Calu3 (cell line): ENCODE results near the gene CFLAR. TPM values are rescaled to one million over a fixed set of nuclear protein-coding genes. Genes with fewer than 3 reads are reported as not detected.

Experiments
- BruUV-seq: library from RNA; stranded (reverse); fragments of 400-500 nt; replicated peaks from 2 replicates; lab custom pipeline; 2021; lab: Mats Ljungman, UMichigan
- CTCF ChIA-PET: fragments of 300-600 bp; sonication (Branson Sonifier 250); formaldehyde crosslinking; loops from one replicate; lab custom pipeline; 2022; ENCODE audit warnings: antibody characterized with exemption; lab: Charles Lee
- DNase-seq: peaks from one replicate; pipeline ENCODE4 v3.0.0; 2022
- H3K27ac Mint-ChIP-seq: one replicate; pipeline ENCODE4 v1.8.0; 2022; ENCODE audit warnings: mixed read lengths; ENCODE audit not compliant: unreplicated experiment
- H3K27me3 Mint-ChIP-seq: one replicate; pipeline ENCODE4 v1.8.0; 2022; ENCODE audit warnings: mixed read lengths; ENCODE audit not compliant: unreplicated experiment
- H3K36me3 Mint-ChIP-seq: one replicate; pipeline ENCODE4 v1.8.0; 2022; ENCODE audit warnings: mild to moderate bottlenecking, moderate library complexity, mixed read lengths; ENCODE audit not compliant: insufficient read depth, unreplicated experiment
- H3K4me1 Mint-ChIP-seq: one replicate; pipeline ENCODE4 v1.8.0; 2022; ENCODE audit warnings: mild to moderate bottlenecking, low read depth, mixed read lengths; ENCODE audit not compliant: unreplicated experiment
- H3K4me3 Mint-ChIP-seq: one replicate; pipeline ENCODE4 v1.8.0; 2022; ENCODE audit warnings: mild to moderate bottlenecking, low read depth, moderate library complexity, mixed read lengths; ENCODE audit not compliant: unreplicated experiment
- H3K9me3 Mint-ChIP-seq: one replicate; pipeline ENCODE4 v1.8.0; 2022; ENCODE audit warnings: low read depth, mixed read lengths; ENCODE audit not compliant: unreplicated experiment
- intact Hi-C: fragments of 100-400 bp; cut with micrococcal nuclease; formaldehyde crosslinking; loops from one replicate; pipeline ENCODE4 v1.10.0; 2022; ENCODE audit not compliant: unreplicated experiment
- total RNA-seq: library from RNA; stranded (reverse); gene quantifications from 2 replicates; pipeline ENCODE4 v1.2.3, GENCODE V29; 2022
- TF ChIP-seq, protein P1 (sequence below): fragments of 200-600 bp; IDR thresholded peaks from one replicate; pipeline ENCODE4 v1.8.0; 2022; ENCODE audit warnings: antibody characterized with exemption; ENCODE audit not compliant: unreplicated experiment

Gene CFLAR
- total RNA-seq, 1 experiment from 2014 or later: 285 TPM

DNA sequence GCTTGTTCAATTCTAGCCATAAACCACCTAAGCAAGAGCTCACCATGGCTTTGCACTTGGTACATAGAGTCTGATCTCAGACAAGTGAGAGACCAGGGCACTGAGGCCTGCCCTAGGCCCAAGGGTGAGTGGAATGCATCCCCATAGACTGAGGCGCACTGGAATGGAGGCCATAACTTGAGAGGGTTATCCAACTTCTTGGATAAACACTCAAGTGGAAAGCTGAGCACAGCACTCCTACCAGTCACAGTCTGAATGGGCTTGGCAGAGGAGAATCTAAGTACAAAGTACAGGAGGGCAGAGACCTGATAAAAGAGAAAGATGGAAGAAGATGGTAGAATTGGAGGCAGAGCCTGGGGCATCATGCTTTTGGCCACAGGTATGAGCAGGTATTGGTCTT lies 36.6 kb downstream of the CFLAR start:
- peaks cover 57% of the 10 kb centered on the region for H3K4me1 Mint-ChIP-seq
- peak overlapping the region; percentile 99 for H3K27ac Mint-ChIP-seq
- peak overlapping the region; percentile 35 for H3K4me3 Mint-ChIP-seq
- H3K9me3 Mint-ChIP-seq: peaks cover 6% of the 10 kb centered on the region
- CTCF ChIA-PET: no interaction called here
- H3K36me3 Mint-ChIP-seq: peaks cover 85% of the 10 kb centered on the region
- TF ChIP-seq, protein P1, sequence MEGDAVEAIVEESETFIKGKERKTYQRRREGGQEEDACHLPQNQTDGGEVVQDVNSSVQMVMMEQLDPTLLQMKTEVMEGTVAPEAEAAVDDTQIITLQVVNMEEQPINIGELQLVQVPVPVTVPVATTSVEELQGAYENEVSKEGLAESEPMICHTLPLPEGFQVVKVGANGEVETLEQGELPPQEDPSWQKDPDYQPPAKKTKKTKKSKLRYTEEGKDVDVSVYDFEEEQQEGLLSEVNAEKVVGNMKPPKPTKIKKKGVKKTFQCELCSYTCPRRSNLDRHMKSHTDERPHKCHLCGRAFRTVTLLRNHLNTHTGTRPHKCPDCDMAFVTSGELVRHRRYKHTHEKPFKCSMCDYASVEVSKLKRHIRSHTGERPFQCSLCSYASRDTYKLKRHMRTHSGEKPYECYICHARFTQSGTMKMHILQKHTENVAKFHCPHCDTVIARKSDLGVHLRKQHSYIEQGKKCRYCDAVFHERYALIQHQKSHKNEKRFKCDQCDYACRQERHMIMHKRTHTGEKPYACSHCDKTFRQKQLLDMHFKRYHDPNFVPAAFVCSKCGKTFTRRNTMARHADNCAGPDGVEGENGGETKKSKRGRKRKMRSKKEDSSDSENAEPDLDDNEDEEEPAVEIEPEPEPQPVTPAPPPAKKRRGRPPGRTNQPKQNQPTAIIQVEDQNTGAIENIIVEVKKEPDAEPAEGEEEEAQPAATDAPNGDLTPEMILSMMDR: no peak
- H3K27me3 Mint-ChIP-seq: no peaks in the 10 kb centered on the region
- intact Hi-C loops: no loop called here
- no TSS peak for BruUV-seq
- DNase-seq: no peak

DNA sequence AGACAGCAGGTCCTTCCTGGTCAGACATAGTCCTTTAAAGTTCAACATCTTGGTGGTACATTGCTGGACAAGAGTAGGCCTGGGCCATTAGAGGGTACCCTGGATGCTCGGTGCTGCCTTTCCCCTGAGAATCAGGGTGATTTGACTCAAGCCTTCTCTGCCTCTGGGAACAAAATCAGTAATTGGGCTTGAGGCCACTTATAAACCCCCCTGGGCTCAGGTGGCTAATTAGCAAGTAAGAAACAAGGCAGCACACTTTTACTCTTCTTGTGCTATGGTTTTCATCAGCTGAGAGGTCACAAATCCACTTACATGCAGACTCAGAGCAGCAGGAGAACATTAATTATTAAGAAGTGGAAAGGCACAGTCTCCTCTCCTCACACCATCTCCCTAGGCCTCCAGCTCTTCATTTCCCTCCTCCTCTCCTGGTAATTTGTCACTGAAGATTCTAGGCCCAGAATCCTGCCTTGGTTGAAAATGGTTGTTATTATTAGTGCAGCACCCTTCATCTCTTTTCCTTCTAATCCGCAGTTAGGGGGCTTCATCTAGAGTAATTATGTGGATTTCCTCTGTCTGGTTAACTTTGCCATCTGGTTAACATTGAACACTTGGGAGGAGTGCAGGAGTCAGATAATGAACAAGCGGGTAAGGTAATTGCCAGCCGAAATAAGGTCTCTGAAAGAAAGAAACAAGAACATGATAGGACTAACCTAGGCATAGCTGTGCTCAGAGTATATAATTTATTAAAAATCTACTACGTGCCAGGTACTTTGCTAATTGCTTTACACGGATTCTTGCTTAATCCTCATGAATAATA lies 37.2 kb downstream of the CFLAR start:
- intact Hi-C loops: no loop called here
- CTCF ChIA-PET: interaction anchor here (0.5 kb wide), 1 partner anchor 38 kb away, joined by 4 read pairs; no protein-coding TSS in a partner anchor
- Mint-ChIP-seq H3K9me3 (peaks cover 6% of the 10 kb centered on the region), H3K4me3 (no peak overlapping the region), H3K36me3 (peaks cover 89% of the 10 kb centered on the region), H3K27ac (peak overlapping the region; percentile 99), H3K27me3 (no peaks in the 10 kb centered on the region), H3K4me1 (peaks cover 60% of the 10 kb centered on the region)
- no TSS peak for BruUV-seq
- DNase-seq: no peak
- TF ChIP-seq, protein P1: no peak

DNA sequence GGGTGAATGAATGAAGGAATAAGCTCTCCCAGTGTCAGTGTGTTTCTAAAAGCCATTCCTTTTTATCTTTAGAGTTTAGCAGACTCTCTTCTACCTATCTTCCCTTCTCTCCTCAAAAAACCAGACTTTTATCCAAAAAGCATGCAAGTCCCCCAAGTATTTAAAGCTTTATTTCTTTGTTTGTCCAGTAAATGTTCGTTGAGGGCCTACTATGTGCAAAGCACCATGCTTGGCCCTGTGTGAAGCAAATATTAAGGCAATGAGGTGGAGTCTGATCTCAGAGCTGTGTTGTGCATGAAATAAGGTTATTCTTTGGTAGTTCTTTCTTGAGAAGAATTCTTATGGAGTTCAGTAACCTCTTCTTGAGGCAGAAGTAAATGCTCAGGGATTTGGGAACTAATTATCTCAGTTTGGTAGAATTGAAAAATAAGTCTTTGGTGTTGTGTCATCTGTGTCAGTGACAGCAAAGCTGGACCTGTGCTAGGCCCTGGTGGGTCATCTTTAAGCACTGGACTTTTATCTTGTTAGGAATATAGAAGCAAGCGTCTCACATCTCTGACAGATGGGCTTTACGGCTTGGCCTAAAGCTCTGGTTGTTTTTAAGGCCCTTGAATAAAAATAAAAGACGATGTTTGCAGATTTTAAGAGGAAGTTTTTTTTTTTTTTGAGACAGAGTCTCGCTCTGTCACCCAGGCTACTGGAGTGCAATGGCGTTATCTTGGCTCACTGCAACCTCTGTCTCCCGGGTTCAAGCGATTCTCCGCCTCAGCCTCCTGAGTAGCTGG lies 38.8 kb downstream of the CFLAR start:
- BruUV-seq: no TSS peak
- Mint-ChIP-seq H3K4me3 (no peak overlapping the region), H3K27ac (peak overlapping the region; percentile 39), H3K36me3 (peaks cover 89% of the 10 kb centered on the region), H3K4me1 (peaks cover 48% of the 10 kb centered on the region), H3K27me3 (no peaks in the 10 kb centered on the region), H3K9me3 (peaks cover 3% of the 10 kb centered on the region)
- intact Hi-C loops: no loop called here
- CTCF ChIA-PET: no interaction called here
- TF ChIP-seq, protein P1: no peak
- DNase-seq: no peak

DNA sequence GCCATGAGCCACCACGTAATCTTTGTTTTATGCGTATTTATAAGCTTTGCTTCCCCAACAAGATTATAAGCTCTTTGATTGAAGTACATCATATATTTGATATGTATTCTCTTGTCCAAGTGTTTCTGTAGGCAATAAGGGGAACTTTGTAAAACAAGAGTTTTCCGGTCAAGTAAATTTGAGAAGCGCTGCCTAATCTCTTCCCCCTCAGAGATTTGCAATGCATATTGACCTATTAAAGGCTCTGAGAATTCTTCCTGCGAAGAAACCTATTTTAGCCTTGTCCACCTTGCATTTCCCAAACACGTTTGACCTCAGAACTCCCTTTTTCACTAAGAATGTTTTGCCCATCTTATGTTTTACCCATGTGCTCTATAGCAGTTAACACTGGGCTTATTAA lies 40.1 kb downstream of the CFLAR start:
- TF ChIP-seq, protein P1: no peak
- Mint-ChIP-seq H3K36me3 (peaks cover 89% of the 10 kb centered on the region), H3K9me3 (peaks cover 3% of the 10 kb centered on the region)

More for the DNA sequence above, 40.1 kb downstream of the CFLAR start:
- Mint-ChIP-seq H3K27ac (peak overlapping the region; percentile 39), H3K27me3 (no peaks in the 10 kb centered on the region), H3K4me1 (peaks cover 36% of the 10 kb centered on the region), H3K4me3 (no peak overlapping the region)
- no TSS peak for BruUV-seq
- CTCF ChIA-PET: no interaction called here
- DNase-seq: no peak
- intact Hi-C loops: no loop called here
